NK-92 (cell line): ENCODE measurements around the gene SCNN1A.

Source experiments
- DNase-seq: peaks from one replicate; lab custom pipeline; 2025; ENCODE audit not compliant: unreplicated experiment; lab: John Stamatoyannopoulos, UW

The SCNN1A gene

DNA sequence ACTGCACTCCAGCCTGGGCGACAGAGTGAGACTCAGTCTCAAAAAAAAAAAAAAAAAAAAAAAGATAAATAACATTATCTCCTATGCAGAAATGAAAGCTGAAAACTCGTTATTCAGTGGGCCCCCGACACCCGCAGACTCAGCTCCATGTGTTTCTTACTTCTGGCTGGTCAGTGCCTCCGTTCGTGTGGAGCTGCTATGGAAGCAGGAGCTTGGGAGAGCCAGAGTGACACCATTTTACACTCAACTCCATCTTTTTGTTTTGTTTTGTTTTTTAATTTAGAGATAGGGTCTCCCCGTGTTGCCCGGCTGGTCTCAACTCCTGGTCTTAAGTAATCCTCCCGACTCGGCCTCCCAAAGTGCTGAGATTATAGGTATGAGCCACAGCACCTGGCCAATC is 78.2 kb downstream of the SCNN1A start:
- DNase-seq: no peak
